D341Med (cell line): Measurements from ENCODE around the gene MOB3B.

Source experiments
- DNase-seq: peaks from one replicate; pipeline ENCODE4 v3.0.0; 2012; ENCODE audit warnings: low spot score

The MOB3B gene

GRCh38 chr9:27529316-27530278, at the start of gene MOB3B:
Gene MOB3B (minus strand): TSS chr9:27529814. CDS start chr9:27455550, 74,264 bp downstream.
- peak; percentile 95 for DNase-seq

- DNase-seq, result peak; percentile 88
Measured at GRCh38 chr9:27573634-27574590, 44.3 kb upstream of the MOB3B start.

- peak; percentile 93 for DNase-seq
Measured at GRCh38 chr9:27572918-27573633, 43.5 kb upstream of the MOB3B start, which contains the start of gene C9orf72. Gene C9orf72 (minus strand): TSS chr9:27573481. CDS start chr9:27567120, 6,361 bp downstream.

GRCh38 chr9:27572566-27572917, 42.9 kb upstream of the MOB3B start:
- peak; percentile 37 for DNase-seq

- no peak for DNase-seq
Measured at GRCh38 chr9:27572061-27572460, 42.4 kb upstream of the MOB3B start.

GRCh38 chr9:27571011-27571410, 41.4 kb upstream of the MOB3B start:
- no peak for DNase-seq

- no peak for DNase-seq
Measured at GRCh38 chr9:27569406-27569805, 39.8 kb upstream of the MOB3B start.

GRCh38 chr9:27566118-27566517, 36.5 kb upstream of the MOB3B start:
- DNase-seq, result no peak

- DNase-seq, result no peak
Measured at GRCh38 chr9:27565696-27566095, 36.1 kb upstream of the MOB3B start.

- DNase-seq, result no peak
Measured at GRCh38 chr9:27564670-27565069, 35.1 kb upstream of the MOB3B start.

- DNase-seq, result no peak
Measured at GRCh38 chr9:27563738-27564430, 34.3 kb upstream of the MOB3B start.

GRCh38 chr9:27561685-27562084, 32.1 kb upstream of the MOB3B start:
- no peak for DNase-seq

- DNase-seq, result no peak
Measured at GRCh38 chr9:27560457-27560856, 30.8 kb upstream of the MOB3B start.

- no peak for DNase-seq
Measured at GRCh38 chr9:27558307-27558706, 28.7 kb upstream of the MOB3B start.

- no peak for DNase-seq
Measured at GRCh38 chr9:27556470-27556869, 26.9 kb upstream of the MOB3B start.

GRCh38 chr9:27554712-27555111, 25.1 kb upstream of the MOB3B start:
- DNase-seq, result no peak

- no peak for DNase-seq
Measured at GRCh38 chr9:27549196-27549755, 19.7 kb upstream of the MOB3B start.

GRCh38 chr9:27548055-27548741, 18.6 kb upstream of the MOB3B start:
- no peak for DNase-seq

- DNase-seq, result no peak
Measured at GRCh38 chr9:27545471-27545870, 15.9 kb upstream of the MOB3B start.

- no peak for DNase-seq
Measured at GRCh38 chr9:27542508-27542907, 12.9 kb upstream of the MOB3B start.
